ENCODE data around the gene SREBF1.
A peak's percentile ranks its signal among the peaks of the same experiment; 100 is the strongest.

SREBF1 gene

DNA sequence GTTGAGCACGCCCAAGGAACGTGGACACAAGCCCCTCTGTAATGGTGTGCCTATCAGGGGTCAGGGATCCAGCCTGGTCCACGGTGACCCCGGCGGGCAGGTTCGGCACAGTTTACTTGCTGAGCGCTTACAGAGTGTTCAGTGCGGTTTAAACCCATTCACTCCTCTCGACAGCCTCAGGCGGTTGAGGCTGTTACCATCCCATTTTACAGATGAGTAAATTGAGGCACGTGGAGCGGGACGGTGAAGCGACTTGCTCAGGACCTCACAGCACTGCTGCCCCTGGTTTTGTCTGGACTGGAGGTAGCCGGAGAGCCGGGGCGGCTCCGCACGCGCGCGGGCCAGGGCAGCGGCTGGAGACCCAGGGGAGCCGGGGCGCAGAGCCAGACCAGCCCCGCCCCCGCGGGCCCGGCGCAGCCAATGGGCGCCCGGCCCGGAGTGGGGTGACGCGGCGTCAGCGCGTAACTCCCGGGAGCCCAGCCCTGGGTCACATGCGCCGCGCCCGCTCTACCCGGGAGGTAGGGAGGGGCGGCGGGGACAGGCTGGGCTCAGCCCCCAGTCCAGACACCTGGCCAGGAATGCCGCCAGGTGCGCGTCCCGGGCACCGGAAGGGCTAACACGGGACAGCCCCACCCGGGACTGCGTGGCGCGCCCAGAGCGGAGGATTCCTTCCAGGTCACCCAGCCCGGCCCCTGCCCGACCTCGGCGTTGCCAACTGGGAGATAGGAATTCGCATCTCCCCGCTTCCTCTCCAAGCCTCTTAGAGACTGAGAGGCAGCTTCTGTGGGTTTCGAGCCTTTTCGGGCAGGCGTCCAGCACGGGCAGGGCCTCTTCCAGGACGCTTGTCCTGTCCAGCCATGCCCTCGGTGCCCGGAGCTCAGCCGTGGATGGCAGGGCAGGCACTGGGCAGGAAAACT, 3.3 kb upstream of the SREBF1 start:
- DNase-seq = peak; percentile 79 to 85

DNA sequence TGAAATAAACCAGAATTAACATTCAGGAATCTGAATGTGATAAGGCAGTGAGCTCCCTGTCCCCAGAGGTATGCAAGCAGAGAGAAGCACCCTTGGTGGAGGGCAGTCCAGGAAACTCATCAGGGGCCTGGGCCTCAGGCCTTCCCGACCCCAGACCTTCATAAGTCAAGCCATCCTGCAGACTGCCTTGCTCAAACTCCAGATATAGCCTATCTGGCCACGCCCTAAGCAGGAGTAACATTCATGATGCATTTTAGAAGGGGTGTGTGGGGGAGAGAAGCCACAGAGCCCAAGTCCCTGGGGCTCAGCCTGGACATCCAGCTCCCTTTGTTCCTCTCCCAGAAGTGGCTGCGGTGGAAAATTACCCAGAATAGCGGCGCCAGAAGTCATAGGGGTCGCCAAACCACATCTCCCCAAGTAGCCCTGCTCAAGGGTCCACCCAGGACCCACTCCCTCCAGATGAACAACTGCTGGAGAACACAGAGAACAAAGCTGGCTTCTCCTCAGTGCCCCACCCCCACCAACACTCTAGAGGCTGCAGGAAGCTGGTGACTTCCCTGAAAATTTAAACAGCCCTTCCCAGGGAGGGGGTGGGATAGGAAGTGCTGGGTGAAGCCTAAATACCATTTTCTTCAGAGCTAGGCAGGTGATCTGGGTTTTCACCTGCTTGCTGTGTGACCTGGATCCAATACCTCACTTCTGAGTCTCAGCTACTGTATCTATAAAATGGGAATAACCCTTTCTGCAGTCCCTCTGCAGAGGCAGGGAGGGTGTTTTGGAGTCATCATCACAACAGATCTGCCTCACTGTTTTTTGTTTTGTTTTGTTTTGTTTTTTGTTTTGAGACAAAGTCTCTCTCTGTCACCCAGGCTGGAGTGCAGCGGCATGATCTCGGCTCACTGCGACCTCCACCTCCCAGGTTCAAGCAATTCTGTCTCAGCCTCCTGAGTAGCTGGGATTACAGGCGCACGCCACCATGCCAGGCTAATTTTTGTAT, 1.5 kb upstream of the SREBF1 start:
- no peak for DNase-seq

DNA sequence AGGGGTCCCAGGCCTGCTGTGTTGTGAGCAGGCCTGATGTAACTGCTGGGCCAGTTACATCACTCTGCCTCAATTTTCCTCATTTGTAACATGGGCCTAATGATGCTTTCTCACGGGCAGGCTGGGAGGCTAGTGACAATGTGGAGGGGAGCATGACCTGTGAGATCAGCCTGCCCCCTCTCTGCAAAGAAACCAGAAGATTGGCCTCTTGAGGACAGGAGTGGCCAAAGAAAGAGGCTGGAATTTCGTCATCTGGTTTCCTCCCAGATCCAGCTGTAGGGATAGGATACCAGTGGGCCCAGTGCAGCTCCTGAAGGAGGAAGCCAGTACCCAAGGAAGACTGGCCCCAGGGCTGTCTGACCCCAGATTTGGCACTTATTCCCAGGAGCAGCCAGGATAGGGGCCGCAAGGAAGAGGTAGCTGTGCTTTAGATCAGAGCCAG, 615 bp upstream of the SREBF1 start:
- no peak for DNase-seq

DNA sequence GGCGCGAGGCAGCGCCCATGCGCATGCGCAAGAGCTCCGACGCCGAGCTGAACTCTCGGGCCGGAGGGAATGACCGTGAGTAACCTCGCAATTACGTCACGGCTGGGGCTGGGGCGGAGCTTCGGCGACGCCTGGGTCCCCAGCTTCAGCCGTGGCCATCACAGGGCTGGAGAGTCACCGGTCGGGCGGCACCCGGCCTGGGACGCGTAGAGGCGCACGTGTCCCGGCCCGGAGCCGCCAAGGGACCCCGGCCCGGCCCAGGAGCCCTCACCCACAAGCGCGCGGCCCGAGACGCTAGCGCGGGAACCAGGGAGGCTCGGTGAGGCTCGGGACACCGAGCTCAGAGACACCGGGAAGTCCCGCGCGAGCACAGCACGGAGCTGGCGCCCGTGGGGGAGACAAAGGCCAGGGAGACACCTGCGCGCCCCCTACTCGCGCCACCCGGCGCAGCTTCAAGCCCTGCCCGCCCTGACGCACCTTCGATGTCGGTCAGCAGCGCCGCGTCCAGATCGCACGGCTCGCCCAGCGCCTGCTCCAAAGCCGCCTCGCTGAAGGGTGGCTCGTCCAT, 452 bp downstream of the SREBF1 start:
- peak; percentile 96 to 99 for DNase-seq

DNA sequence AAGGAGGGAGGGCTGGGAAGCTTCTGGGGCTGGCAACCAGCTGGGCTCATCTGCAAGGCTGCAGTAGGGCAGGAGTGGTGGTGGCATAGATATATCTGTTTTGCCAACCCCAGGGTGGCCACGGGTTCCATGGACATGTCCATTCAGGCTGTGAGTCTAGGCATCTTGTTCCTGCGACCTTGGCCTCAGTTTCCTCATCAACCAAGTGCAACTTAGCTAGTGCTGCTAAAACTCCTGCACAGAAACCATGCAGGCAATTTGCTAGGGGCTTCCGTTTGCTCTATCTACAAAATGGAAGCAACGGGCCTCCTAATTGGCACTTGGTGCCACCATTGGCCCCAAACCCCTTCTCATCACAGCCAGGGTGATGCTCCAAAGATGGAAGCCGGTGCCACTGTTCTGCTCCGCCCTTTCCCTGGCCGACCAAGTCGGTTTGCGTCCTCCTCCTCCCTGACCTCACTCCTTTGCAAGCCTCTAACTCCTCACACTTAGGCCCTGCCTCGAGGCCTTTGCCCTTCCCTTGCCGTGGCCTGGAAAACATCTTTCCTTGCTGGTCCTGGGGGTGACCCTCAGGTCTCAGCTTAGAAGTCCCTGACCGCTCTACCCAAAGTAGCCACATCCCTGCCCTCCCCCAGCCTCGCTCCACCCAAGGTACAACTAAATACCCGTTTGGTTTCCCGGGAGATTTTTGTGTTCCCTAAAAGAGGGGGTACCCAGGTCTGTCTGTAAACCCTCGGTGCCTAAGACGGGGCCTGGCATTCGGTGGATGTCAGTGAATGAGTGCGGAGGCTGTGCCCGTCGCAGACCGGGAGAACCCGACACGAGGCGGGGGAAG, 1.2 kb downstream of the SREBF1 start:
- DNase-seq = no peak

DNA sequence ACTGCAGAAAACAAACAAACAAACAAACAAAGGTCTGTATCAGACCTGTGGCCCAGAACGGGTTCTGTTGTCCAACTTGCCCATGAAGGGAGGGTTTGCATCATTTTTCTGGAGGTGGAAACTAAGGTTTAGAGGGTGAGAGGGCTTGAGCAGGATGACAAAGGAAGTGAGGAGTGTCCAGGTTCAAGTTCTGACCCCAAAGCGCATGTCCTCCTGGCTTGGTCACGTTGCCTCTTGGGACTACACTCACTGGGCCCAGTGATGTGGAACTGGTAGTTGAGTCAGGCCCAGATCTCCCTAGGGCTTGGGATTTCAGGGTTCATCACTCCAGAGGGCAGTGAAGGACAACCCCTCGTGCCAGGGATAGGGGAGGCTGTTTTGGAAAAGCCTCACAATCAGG, 1.8 kb downstream of the SREBF1 start:
- no peak for DNase-seq

DNA sequence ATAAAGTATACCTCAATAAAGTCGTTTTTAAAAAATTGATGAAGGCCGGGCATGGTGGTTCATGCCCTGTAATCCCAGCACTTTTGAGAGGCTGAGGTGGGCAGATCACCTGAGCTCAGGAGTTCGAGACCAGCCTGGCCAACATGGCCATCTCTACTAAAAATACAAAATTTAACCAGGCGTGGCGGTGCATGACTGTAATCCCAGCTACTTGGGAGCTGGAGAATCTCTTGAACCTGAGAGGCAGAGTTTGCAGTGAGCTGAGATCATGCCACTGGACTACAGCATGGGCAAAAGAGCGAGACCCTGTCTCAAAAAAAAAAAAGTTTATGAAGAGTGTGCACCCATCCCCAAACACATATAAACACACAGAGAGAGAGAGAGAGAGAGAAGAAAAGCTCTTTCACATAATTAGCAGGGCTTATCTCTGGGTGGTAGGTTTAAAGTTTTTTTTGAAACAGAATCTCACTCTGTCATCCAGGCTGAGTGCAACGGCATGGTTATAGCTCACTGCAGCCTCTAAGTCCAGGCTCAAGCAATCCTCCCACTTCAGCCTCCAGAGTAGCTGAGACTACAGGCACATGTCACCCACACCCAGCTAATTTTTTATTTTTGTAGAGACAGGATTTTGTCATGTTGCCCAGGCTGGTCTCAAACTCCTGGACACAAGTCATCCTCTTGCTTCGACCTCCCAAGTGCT, 3.0 kb downstream of the SREBF1 start:
- DNase-seq = no peak

DNA sequence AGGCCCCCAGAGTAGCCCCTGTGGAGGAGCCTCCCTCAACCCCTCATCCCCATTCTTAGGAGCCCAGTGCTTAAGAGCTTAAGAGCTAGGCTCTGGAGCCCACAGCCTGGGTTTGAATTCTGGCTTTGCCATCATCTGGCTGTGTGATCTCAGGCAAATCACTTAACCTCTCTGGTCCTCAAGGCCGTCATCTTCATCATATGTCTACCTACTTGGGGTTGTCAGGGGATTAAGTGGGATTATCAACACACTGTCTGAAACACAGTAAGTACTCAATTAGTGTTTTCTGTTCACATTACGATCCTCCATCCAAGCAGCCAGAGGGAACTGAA, 4.8 kb downstream of the SREBF1 start:
- no peak for DNase-seq

DNA sequence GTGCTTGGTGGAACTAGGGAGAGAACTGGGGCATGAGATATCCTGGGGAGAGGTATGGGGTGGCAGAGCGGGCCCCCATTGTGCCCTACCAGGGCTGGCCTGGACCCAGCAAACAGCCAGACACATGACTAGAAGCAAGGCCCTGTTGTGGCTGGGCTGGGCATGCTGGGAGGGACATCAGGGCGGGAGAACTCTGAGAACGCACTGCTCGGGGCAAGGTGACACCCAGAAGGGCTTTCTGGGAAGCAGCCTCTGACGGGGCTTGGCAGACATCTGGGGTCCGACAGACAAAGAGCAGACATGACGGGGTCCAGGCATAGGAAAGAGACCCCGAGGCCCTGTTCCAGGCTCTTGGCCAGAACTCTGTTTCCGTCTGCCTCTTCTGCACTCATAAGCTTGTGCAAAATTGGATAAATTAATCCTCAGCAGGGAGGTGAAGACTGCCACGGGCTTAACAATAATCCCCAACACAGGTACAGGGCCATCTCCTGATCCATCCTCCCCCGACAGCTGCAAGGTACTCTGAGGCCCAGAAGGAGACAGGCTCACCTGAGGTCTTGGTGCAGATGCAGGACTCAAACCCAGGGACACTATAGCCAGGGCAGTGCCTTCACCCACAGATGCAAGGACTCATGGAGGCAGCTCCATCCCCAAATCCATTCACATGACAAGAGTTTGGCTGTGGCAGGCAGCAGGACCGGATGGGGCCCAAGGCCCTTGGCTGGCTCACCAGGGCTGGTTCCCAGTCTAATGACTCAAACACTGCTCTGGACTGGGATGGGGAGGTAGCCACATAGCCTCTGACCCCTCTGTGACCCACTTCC, 5.4 kb downstream of the SREBF1 start:
- DNase-seq = no peak

DNA sequence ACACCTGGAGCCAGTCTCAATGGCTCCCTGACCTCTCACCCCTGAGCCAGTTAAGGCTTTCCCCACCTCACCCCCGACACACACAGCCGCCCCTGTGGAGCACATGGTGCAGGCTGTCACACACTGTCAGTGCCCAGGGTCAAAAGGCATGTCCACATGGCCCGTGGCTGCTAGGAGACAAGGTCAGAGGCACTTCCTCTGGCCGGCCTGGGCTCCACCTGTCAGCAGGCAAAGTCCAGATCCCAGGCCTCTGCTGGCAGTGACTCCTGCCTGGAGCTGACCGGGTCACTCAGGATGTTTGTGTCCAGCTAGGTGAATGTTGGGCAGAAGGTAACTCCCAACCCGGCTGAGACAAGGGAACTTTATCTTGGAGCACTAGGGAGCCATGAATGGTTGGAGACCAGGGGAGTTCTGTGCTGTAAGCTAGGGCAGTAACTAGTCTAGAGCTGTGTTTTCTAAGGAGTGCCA, 6.0 kb downstream of the SREBF1 start:
- no peak for DNase-seq

DNA sequence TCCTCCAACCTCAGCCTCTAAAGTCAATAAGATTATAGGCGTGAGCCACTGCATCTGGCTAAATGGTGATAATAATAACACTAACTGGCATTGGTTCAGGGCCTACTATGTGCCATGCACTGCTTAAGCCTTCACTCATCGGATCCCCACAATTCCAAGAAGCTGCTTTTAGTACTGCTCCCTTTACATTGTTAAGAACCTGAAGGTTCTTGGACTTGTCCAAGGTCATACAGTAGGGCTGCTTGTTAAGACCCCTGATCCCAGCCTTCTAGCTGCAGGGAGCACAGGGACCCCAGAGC, 6.6 kb downstream of the SREBF1 start:
- DNase-seq = no peak

DNA sequence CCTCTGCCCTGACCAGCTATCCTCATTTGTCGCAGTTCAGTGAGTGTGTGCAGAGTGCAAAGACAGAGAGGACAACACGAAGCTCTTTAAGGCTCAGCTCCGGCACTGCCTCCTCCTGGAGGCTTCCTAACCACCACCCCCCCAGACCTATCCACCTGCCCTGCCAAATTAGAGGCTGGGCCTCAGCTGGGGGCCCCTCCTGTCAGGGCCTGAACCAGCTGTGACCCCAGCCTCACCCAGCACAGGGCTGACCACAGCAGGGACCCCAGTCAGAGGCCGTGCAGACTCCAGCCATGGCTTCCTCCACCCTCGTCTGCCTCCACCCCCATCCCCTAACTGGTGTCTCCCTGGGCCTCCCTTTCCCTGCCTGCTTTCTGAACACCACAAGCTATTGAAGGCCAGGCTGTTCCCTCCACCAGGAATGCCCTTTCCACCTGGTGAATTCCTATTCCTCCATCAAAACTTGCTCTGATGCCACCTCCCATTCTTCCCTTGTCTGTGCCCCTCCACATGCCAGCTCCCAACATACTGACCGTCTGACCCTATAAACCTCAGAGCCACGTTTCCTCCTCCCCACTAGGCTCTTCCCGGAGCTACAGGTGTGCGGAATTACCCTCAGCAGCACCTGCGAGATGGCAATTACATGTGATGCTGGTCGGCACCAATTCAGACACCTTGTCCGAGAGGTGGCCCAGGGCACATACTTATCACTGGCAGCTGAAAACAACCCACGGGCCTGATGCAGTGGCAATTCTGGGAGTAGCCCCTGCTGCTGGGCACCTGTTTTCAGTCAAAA, 8.8 kb downstream of the SREBF1 start:
- DNase-seq = no peak

DNA sequence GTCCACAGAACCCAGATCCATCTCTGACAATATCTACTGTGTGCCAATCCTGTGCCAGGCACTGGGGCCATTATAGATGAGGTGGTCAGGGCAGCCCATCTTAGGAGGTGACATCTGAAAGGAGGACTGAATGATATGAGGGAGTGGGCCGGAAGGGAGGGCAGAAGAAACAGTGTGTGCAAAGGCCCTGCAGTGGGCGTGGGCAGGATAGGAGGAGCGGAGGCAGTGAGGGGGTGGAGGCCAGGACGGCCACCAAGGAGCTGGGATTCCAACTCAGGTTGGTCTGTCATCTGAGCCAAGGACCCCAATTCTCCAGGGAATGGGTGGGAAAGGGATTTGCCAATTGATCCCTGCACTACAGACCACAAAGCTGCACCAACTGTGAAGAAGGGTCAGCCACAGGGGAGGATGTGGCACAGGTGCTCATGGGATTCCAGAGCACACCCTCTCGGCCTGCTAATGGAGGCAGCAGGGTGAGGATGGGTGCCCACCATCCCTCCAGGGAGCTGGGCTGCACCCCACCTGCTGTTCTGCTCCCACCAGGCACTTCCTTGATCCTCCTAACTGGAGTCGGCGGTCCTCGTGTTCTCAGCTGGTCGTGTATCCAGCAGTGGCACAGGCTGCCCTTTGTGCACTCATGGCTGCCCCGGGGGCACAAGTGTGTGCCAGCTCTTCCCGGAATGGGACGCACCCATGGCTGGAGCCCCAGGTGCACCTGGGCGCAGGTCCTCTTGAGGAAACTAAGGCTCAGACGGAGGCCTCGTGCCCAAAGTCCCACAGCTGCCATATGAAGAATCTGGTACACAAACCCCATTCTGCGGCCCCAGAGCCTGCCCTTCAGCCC, 9.6 kb downstream of the SREBF1 start:
- DNase-seq = no peak

DNA sequence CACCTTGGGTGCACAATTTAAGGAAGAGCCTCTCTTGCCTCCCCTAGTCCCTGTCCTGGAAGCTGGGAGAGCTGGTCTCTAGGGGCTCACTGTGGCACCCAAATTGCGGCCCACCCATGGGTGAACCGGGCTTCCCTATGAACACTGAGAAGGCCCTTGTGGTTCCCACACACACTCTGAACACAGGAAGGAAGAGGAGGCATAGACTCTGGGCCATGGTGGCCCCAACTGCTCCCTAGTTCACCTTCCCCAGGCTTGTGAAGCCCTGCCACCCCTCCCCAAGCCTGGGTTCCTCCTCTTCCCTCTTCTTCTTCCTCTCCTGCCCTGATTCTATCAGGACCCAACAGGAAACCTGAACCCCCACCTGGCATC, 10.5 kb downstream of the SREBF1 start:
- no peak for DNase-seq

DNA sequence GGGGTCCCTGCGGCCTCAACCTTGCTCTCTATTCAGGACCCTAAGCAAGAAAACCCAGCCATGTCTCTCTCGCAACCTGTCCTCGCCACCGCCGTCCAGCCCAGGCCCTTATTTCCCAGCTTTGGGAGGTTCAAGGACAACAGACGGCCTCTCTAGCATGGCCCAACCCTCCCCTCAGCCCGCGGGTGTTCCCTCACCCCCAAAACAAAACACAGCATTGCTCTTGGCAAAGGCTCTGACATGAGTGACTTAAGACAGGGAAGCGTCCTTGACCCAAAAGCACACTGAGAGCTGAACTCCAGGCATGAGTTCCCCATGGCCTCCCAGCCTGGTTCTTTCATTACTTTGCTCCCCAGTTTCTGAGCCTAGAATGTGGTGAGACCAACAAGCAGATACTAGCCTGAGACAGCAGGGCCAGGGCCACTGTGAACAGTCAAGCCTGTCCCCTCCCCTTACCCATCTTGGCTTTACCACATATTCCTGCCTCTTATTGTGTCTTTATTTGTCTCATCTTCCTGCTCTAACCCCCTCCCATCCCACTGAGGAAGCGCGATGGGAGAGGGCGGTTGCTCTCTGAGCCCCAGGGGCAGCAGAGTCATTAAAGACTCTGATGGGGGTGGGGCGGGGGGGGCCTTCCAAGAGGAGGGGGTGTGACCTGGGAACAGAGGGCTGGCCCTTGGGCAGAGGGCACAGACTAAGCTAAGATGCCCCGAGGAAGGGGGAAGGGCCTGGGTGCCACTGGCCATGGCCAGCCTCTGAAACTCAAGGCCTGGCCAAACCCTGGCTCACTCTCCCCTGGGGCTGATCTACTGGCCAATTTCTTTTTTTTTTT, 11.8 kb downstream of the SREBF1 start:
- no peak for DNase-seq

DNA sequence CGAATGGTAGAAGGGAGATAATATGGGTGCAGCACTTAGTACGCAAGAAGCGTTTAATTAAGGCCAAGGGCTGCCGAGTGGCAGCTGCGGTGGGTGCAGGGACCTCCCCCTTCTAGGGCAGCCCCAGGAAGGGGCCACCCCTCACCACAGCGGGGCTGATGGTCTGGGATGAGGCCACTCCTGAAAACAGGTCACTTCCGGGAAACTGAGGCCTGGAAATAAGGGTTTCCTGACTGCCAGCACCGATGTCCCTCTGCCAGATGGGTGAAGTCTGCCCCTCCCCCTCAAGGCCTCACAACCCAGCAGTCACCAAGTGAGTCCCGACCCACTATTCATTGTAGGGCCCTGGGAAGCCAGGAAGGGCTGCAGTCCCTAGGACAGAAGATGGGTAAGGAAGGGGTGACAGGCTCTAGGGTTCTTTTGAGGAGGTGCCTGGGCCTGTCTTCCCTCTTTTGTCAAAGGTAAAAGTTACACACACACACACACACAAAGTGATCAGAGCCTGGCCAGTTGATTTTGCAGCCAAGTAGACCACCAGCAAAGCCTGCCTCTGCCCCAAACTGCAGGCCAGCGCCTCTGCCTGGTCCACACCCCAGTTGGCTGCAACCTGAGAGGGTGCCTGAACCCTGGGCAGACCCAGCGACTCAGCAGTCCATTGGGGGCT, 12.5 kb downstream of the SREBF1 start:
- DNase-seq = peak in 1 of 2 donors; percentile 42

DNA sequence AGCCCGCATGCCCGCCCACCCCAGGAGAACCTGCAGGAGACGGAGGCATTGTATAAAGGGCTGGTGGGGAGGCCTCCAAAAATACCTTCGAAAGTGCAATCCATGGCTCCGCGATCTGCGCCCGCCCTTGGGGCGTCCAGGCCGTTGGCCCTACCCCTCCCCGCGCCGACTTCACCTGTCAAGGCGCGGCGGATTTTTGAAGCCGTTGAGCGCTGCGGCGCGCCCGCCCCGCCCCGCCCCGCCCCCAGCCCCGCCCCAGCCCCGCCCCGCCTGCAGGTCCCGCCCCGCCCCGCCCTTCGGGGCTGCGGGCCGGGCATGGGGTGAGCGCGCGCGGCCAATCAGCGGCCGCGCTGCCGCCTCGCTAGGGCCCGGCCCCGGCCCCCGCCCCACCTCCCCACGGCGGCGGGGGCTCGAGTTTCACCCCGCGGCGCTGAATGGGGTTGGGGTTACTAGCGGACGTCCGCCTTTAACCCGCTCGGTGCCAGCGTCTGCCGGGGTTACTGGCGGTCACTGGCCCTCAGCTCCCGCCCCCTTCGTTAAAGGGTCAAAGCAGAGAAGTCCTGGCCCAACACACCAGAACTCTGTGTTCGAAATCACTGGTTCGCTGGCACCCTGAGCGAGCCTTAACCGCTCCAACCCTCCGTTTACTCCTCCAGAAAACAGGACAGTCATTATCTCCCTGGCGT, 13.2 kb downstream of the SREBF1 start:
- peak; percentile 65 to 76 for DNase-seq

All from stimulated activated CD4-positive, alpha-beta T cell treated with anti-CD3 and anti-CD28 coated beads, Interleukin-2, amount 100 ng/mL, for 24 hours (primary cell).